Germinal center (tissue), 1 donor: ENCODE measurements around the gene XRRA1.
"Not testable (repeated sequence)": the region's sequence is repeated elsewhere in the genome, so short reads cannot be mapped to it uniquely, and the experiment has no call there.

Experiments
- DNase-seq: peaks from one replicate; pipeline ENCODE4 v3.0.0; 2012; ENCODE audit warnings: mixed read lengths, low spot score

XRRA1 gene

DNA sequence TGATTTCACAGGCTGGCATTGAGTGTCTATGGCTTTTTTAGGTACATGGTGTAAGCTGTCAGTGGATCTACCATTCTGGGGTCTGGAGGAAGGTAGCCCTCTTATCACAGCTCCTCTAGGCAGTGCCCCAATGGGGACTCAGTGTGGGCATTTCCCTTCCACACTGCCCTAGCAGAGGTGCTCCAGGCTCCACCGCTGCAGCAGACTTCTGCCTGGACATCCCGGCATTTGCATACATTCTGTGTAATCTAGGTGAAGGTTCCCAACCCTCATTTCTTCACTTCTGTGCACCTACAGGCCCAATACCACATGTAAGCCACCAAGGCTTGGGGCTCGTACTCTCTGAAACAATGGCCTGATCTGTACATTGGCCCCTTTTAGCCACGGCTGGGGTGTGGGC is 122.0 kb downstream of the XRRA1 start:
- no peak for DNase-seq

DNA sequence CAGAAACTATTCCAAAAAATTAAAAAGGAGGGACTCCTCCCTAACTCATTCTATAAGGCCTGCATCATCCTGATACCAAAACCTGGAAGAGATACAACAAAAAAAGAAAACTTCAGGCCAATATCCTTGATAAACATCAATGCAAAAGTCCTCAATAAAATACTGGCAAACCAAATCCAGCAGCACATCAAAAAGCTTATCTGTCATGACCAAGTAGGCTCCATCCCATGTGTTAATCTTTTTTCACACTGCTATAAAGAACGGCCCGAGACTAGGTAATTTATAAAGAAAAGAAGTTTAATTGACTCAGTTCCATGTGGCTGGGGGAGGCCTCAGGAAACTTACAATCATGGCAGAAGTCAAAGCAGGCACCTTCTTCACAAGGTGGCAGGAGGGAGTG is 123.3 kb downstream of the XRRA1 start:
- not testable (repeated sequence) for DNase-seq

DNA sequence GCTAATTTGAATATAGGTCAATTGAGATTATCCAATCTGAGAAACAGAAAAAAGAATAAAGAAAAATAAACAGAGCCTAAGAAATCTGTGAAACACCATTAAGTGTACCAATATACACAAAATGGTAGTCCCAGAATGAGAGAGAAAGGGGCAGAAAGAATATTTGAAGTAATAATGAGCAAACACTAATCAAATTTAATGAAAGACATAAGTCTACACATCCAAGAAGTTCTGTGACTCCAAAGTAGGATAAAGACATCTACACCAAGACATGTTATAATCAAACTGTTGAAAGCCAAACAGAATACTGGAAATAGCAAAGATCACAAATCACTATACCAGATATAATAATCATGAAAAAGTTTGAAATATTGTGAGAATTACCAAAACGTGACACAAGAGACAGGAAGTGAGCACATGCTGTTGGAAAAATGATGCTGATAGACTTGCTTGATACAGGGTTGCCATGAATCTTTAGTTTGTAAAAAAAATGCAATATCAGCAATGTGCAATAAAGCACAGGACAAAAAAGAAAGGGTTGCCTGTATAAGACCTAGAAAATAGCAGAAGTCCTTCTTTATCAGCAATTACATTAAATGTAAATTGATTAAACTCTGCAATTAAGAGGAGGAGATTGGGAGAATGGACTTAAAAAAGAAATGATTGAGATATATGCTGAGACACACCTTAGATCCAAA is 124.5 kb downstream of the XRRA1 start:
- no peak for DNase-seq

DNA sequence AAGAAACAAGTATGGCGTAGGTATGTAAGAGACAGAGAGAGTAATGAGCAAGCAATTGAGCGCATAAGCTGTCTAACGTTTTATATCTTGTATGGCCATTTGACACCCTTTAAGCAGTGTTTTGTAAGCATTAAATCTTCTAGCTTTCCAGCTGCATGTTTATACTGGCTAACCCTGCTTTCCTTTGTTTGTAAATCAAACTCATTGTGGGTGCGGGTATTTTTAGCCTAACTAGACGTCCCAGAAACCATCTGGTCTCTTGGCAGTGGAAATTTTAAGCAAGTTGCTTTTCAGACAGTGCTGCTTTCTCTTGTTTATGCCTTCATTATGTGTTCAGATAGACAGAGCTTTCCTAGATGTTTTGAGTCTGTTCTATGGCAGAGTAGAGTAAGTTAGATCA is 126.7 kb downstream of the XRRA1 start:
- DNase-seq: no peak

DNA sequence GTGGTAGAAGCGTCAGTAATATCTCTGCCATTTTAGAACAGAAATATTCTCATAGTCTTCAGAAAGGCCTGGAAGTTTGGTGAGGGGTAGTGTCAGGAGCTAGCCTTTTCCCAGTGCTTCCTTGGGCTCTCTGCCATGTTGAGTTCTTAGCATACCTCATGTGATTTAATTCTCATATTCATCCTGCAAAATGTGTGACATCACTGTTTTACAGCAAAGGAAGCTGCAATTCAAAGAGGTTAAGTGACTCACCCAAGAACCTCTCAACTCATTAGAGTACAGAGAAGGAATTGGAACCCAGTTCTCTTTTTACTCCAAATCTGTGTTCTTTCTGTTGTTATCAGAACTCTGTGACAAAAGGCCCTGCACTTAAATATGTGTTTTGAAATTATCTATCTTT is 128.1 kb downstream of the XRRA1 start:
- no peak for DNase-seq

DNA sequence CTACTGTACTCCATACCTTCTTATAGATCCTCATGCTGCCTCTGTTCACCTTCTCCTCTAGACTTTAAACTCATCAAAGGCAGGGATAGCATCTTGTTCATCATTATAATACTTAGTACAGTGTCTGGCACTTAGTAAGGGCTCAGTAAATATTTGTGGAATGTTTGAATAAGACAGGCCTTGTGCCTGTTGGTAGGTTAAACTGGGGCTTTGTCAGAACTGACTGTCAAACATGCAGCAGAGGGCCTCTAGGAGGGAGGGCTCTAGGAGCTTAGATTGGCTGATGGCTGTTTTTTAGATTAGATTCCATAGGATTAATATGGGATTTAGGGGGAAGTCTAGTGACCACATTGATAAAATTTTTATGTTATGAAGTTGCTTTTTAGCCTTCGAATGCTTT is 129.5 kb downstream of the XRRA1 start:
- DNase-seq: no peak

DNA sequence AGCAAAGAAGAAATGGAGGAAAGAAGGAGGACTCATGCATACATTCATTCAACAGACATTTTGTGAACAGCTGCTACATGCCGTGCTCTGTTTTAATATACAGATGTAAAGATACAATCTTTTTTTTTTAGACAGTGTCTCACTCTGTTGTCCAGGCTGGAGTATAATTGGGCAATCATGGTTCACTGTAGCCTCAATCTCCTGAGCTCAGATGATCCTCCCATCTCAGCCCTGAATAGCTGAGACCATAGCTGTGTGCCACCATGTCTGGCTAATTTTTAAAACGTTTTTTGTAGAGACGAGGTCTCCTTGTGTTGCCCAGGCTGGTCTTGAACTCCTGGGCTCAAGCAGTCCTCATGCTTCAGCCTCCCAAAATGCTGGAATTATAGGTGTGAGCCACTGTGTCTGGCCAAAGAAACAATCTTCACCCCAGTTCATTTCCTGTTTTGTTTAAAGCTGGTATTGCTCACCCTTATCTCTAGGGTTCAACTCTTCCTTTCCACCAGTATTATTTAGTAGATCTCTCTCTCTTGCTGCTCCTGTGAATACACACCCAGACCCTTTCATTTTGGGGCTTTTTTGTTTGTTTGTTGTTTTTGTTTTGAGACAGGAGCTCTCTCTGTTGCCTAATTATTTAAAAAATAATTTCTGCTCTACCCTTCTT is 130.5 kb downstream of the XRRA1 start:
- no peak for DNase-seq

DNA sequence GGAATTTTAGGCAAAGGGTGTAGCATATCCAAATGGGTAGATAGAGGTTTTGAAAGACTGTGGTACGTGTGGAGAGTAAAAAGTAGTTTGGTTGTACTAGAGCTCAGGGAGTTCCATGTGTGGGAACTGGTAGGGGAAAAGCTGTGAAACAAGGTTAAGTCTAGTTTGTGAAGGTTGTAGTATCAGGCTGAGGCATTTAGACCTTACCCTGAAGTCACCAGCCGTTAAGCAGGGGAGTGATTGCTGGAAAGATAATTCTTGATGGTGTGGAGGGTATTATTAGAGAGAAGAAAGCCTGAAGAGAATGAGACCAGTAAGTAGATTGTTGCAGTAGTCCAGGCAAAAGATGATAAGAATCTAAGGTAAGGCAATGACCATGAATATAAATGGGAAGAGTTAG is 132.2 kb downstream of the XRRA1 start:
- no peak for DNase-seq

DNA sequence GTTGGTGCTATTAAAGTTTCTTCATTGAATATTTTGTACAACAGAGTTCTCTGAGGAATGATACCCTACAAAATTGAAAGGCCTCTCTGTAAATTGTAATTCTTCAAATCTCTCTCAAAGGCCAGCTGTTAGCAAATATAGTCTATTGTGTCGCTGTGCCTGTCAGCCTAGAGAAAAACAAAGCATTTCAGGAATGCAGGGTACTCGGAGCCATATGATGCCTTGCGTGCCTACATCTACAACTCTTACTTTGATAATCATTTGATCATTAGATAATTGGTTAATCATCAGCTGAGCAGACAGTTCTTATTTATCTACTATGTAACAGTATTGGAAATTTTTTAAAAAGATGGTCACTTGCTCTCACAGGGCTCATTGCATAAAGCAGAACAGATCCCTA is 132.9 kb downstream of the XRRA1 start:
- no peak for DNase-seq

DNA sequence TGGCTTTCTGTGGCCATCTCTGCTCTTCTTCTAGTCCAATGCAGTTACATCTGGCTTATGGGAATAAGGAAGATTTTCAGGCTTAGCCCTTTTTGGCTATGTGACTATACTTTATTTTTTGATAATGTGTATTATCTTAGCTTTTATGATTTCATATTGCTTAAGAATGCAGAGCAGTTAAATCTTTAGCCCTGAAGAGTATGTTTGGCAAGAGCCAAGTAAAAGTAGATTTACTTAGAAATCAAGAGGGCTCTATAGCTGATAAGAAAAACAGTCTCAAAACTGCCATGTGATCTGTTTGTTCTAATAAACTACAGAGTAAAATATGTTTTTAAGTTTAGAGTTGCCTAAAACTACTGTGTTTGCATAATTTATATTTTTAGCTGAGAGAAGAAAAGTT is 139.1 kb downstream of the XRRA1 start:
- no peak for DNase-seq

DNA sequence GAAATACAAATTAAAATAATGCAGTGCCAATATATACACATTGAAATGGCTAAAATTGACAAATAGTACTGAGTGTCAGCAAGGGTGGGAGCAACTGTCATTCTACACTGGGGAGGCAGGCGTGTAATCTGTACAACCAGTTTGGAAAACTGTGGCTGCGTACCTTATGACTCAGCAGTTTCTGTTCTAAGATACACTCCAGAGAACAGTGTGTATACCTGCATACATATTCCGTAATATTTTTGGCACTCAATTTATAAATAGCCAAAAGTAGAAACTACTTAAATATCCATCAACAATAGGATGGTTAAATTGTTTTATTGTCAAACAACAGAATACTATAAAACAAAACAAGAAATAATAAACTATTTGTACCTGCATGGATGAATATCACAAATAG is 142.6 kb downstream of the XRRA1 start:
- DNase-seq: no peak

DNA sequence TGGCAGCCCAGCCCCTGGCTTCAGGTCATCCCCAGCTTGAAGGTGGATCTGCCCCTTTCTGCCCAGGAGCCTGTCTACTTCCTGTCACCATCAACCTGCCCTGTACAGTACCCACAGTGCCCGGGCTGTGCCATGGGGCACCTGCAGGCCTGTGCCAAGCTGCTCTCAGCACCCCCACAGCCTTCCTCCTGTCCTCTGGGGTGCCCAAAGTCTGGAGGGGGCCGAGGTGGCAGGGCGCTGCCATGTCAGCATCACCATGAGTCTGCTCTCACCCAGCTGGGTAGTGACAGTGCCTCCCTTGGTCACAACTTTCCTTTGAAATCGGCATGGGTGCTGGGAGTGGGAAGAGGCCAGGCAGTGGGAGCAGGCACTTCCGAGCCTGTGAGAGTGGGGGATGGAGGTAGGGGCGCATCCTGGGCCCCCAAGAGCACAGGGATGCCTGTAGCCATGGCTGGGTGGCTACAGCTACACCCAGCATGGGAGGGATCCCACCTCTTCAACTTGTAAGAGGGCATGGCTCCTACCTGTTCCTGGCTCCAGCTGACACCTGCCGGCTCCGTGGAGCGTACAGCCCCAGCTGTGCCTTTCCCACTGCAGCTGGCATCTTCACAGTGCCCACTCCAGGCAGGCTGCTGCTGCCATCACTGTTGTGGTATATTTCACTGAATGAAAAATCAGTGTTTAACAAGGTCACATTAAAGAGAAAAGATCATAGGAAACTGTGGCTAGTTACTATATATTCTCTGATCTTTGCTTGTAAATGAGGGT is 157.4 kb downstream of the XRRA1 start:
- no peak for DNase-seq
